Measurements from ENCODE around the gene ELMO1.

Gene ELMO1

DNA sequence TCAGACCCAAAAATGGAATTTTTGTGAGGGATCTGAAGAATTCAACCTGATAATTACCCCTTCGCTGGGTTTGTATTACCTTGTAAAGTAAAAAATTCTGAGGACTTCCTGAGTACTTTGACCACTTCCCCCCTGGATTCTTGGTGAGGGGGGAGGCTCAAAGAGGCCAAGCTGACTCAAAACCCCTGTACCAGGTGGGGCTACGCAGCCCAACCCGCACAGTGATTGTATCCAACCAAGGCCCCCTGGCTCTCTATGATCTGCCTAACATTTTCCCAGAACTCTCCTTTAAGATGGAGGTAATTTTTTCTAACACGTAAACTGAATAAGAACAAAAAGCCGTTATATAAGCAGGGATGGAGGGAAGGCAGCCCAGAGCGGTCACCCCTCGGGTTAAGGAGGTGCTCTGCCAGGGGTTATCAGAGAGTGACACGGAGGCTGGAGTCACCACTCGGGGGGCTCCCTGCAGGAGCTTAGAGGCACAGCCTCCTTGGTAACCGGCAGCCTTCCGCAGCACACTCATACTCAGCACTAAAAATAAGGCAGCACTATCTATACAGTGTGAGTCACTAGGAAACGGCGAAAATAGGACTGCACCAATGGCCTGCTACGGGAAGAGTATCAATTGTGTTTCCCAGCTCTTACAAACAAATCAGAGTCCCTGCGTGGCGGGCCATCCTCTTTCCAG is 255.4 kb downstream of the ELMO1 start:
- Histone ChIP-seq H3K23ac (ENCODE audit: low read length) (no peak overlapping the region), H4K12ac (ENCODE audit: low read depth, low read length) (no peak overlapping the region), H3K9ac (ENCODE audit: low read length) (no peak overlapping the region), H3K18ac (ENCODE audit: low read length) (no peak overlapping the region), H2AK5ac (ENCODE audit: low read length) (no peak overlapping the region), H2BK12ac (ENCODE audit: low read length) (no peak overlapping the region), H4K91ac (ENCODE audit: low read depth, low read length) (no peak overlapping the region), H3K36me3 (ENCODE audit: control insufficient read depth in 1 of 2, insufficient read depth in 2 of 2, low read length in 2 of 2) (peaks cover 10 to 22% of the 10 kb centered on the region in 2 experiments), H3K4me1 (ENCODE audit: control insufficient read depth in 1 of 2, insufficient read depth in 2 of 2, low read length in 2 of 2) (peaks cover 0 to 4% of the 10 kb centered on the region in 2 experiments), H3K27ac (ENCODE audit: low read depth, low read length) (no peak overlapping the region), H3K14ac (ENCODE audit: low read length) (no peak overlapping the region), H3K27me3 (ENCODE audit: insufficient read depth, low read length) (no peaks in the 10 kb centered on the region), H3K79me1 (ENCODE audit: low read length) (no peaks in the 10 kb centered on the region), H4K8ac (ENCODE audit: low read depth, low read length) (no peak overlapping the region), H3K4me2 (ENCODE audit: low read length) (no peak overlapping the region), H3K4me3 (ENCODE audit: low read depth, low read length) (no peak overlapping the region), H3K79me2 (ENCODE audit: control insufficient read depth, insufficient read depth, low read length, poor library complexity) (no peaks in the 10 kb centered on the region), H3K9me3 (ENCODE audit: insufficient read depth, low read depth, low read length) (no peaks in the 10 kb centered on the region), H3K4ac (ENCODE audit: low read depth, low read length) (no peak overlapping the region), H2BK5ac (ENCODE audit: low read depth, low read length, poor library complexity) (no peak overlapping the region), H2BK120ac (ENCODE audit: insufficient read depth, low read length, poor library complexity) (no peak overlapping the region), H2AFZ (ENCODE audit: insufficient read depth, low read length, poor library complexity) (no peak overlapping the region)
- no CpG with 5 or more reads among the region's 16 CpGs for WGBS (ENCODE audit: extremely low coverage, insufficient coverage, insufficient read length)
- no peak for DNase-seq

- Histone ChIP-seq H3K9ac (ENCODE audit: low read length) (no peak overlapping the region), H3K23ac (ENCODE audit: low read length) (no peak overlapping the region), H3K27ac (ENCODE audit: low read depth, low read length) (no peak overlapping the region), H2BK120ac (ENCODE audit: insufficient read depth, low read length, poor library complexity) (no peak overlapping the region), H3K14ac (ENCODE audit: low read length) (no peak overlapping the region), H2BK5ac (ENCODE audit: low read depth, low read length, poor library complexity) (no peak overlapping the region), H2AFZ (ENCODE audit: insufficient read depth, low read length, poor library complexity) (no peak overlapping the region), H3K9me3 (ENCODE audit: insufficient read depth, low read depth, low read length) (no peaks in the 10 kb centered on the region), H3K18ac (ENCODE audit: low read length) (no peak overlapping the region), H4K12ac (ENCODE audit: low read depth, low read length) (no peak overlapping the region), H3K79me1 (ENCODE audit: low read length) (no peaks in the 10 kb centered on the region), H3K4me2 (ENCODE audit: low read length) (no peak overlapping the region), H3K79me2 (ENCODE audit: control insufficient read depth, insufficient read depth, low read length, poor library complexity) (no peaks in the 10 kb centered on the region), H2AK5ac (ENCODE audit: low read length) (no peak overlapping the region), H2BK12ac (ENCODE audit: low read length) (no peak overlapping the region), H3K4me3 (ENCODE audit: low read depth, low read length) (no peak overlapping the region), H3K4me1 (ENCODE audit: control insufficient read depth in 1 of 2, insufficient read depth in 2 of 2, low read length in 2 of 2) (peaks cover 0 to 4% of the 10 kb centered on the region in 2 experiments), H4K91ac (ENCODE audit: low read depth, low read length) (no peak overlapping the region), H3K27me3 (ENCODE audit: insufficient read depth, low read length) (no peaks in the 10 kb centered on the region), H3K4ac (ENCODE audit: low read depth, low read length) (no peak overlapping the region), H4K8ac (ENCODE audit: low read depth, low read length) (no peak overlapping the region), H3K36me3 (ENCODE audit: control insufficient read depth in 1 of 2, insufficient read depth in 2 of 2, low read length in 2 of 2) (peaks cover 8 to 15% of the 10 kb centered on the region in 2 experiments)
- no peak for DNase-seq
- WGBS (ENCODE audit: extremely low coverage, insufficient coverage, insufficient read length): no CpG with 5 or more reads among the region's 6 CpGs
Observed at GRCh38 chr7:37191797-37192196, 256.9 kb downstream of the ELMO1 start.

GRCh38 chr7:37187179-37187578 is 261.5 kb downstream of the ELMO1 start:
- no peak overlapping the region for H3K4ac ChIP-seq (ENCODE audit: low read depth, low read length)
- H4K8ac ChIP-seq (ENCODE audit: low read depth, low read length): no peak overlapping the region
- no peak overlapping the region for H2AFZ ChIP-seq (ENCODE audit: insufficient read depth, low read length, poor library complexity)
- H2AK5ac ChIP-seq (ENCODE audit: low read length): no peak overlapping the region
- no peak overlapping the region for H3K9ac ChIP-seq (ENCODE audit: low read length)
- H4K12ac ChIP-seq (ENCODE audit: low read depth, low read length): no peak overlapping the region
- peaks cover 0 to 5% of the 10 kb centered on the region in 2 experiments for H3K36me3 ChIP-seq (ENCODE audit: control insufficient read depth in 1 of 2, insufficient read depth in 2 of 2, low read length in 2 of 2)
- H3K23ac ChIP-seq (ENCODE audit: low read length): no peak overlapping the region
- DNase-seq: no peak
- H2BK12ac ChIP-seq (ENCODE audit: low read length): no peak overlapping the region
- no peaks in the 10 kb centered on the region for H3K79me1 ChIP-seq (ENCODE audit: low read length)
- H3K18ac ChIP-seq (ENCODE audit: low read length): no peak overlapping the region
- H3K4me2 ChIP-seq (ENCODE audit: low read length): no peak overlapping the region
- no peaks in the 10 kb centered on the region for H3K79me2 ChIP-seq (ENCODE audit: control insufficient read depth, insufficient read depth, low read length, poor library complexity)
- H3K27me3 ChIP-seq (ENCODE audit: insufficient read depth, low read length): no peaks in the 10 kb centered on the region
- no peak overlapping the region for H3K4me3 ChIP-seq (ENCODE audit: low read depth, low read length)
- H4K91ac ChIP-seq (ENCODE audit: low read depth, low read length): no peak overlapping the region
- no peak overlapping the region for H3K14ac ChIP-seq (ENCODE audit: low read length)
- no peaks in the 10 kb centered on the region for H3K9me3 ChIP-seq (ENCODE audit: insufficient read depth, low read depth, low read length)
- no CpG with 5 or more reads among the region's 2 CpGs for WGBS (ENCODE audit: extremely low coverage, insufficient coverage, insufficient read length)
- H3K27ac ChIP-seq (ENCODE audit: low read depth, low read length): no peak overlapping the region
- H3K4me1 ChIP-seq (ENCODE audit: control insufficient read depth in 1 of 2, insufficient read depth in 2 of 2, low read length in 2 of 2): peaks cover under 1 to 5% of the 10 kb centered on the region in 2 experiments
- no peak overlapping the region for H2BK120ac ChIP-seq (ENCODE audit: insufficient read depth, low read length, poor library complexity)
- no peak overlapping the region for H2BK5ac ChIP-seq (ENCODE audit: low read depth, low read length, poor library complexity)

GRCh38 chr7:37186753-37187152 is 261.9 kb downstream of the ELMO1 start:
- no peak for DNase-seq
- H3K4me3 ChIP-seq (ENCODE audit: low read depth, low read length): no peak overlapping the region
- H4K91ac ChIP-seq (ENCODE audit: low read depth, low read length): no peak overlapping the region
- no peak overlapping the region for H2BK120ac ChIP-seq (ENCODE audit: insufficient read depth, low read length, poor library complexity)
- H3K18ac ChIP-seq (ENCODE audit: low read length): no peak overlapping the region
- H3K23ac ChIP-seq (ENCODE audit: low read length): no peak overlapping the region
- no peak overlapping the region for H2AK5ac ChIP-seq (ENCODE audit: low read length)
- H2BK12ac ChIP-seq (ENCODE audit: low read length): no peak overlapping the region
- H3K9ac ChIP-seq (ENCODE audit: low read length): no peak overlapping the region
- no peak overlapping the region for H4K8ac ChIP-seq (ENCODE audit: low read depth, low read length)
- no peak overlapping the region for H3K14ac ChIP-seq (ENCODE audit: low read length)
- H3K27ac ChIP-seq (ENCODE audit: low read depth, low read length): no peak overlapping the region
- H3K4me2 ChIP-seq (ENCODE audit: low read length): no peak overlapping the region
- no CpG with 5 or more reads among the region's 1 CpG for WGBS (ENCODE audit: extremely low coverage, insufficient coverage, insufficient read length)
- H3K4me1 ChIP-seq (ENCODE audit: control insufficient read depth in 1 of 2, insufficient read depth in 2 of 2, low read length in 2 of 2): peaks cover 2 to 6% of the 10 kb centered on the region in 2 experiments
- H2BK5ac ChIP-seq (ENCODE audit: low read depth, low read length, poor library complexity): no peak overlapping the region
- H3K36me3 ChIP-seq (ENCODE audit: control insufficient read depth in 1 of 2, insufficient read depth in 2 of 2, low read length in 2 of 2): peaks cover 0 to 5% of the 10 kb centered on the region in 2 experiments
- H3K79me1 ChIP-seq (ENCODE audit: low read length): no peaks in the 10 kb centered on the region
- H3K9me3 ChIP-seq (ENCODE audit: insufficient read depth, low read depth, low read length): no peaks in the 10 kb centered on the region
- no peak overlapping the region for H3K4ac ChIP-seq (ENCODE audit: low read depth, low read length)
- H2AFZ ChIP-seq (ENCODE audit: insufficient read depth, low read length, poor library complexity): no peak overlapping the region
- no peak overlapping the region for H4K12ac ChIP-seq (ENCODE audit: low read depth, low read length)
- no peaks in the 10 kb centered on the region for H3K27me3 ChIP-seq (ENCODE audit: insufficient read depth, low read length)
- no peaks in the 10 kb centered on the region for H3K79me2 ChIP-seq (ENCODE audit: control insufficient read depth, insufficient read depth, low read length, poor library complexity)

Measured in trophoblast cell (in vitro differentiated cells and primary cell).